NB4 (cell line): ENCODE results near the gene HYI.
A peak's percentile ranks its signal among the peaks of the same experiment; 100 is the strongest.

ENCODE experiments used
- DNase-seq: peaks from one replicate; pipeline ENCODE4 v3.0.0; 2010; ENCODE audit warnings: low read depth
- H3K4me3 ChIP-seq: one replicate; pipeline ENCODE4 v1.5.1; 2011; ENCODE audit warnings: mild to moderate bottlenecking, low read depth, low read length, moderate library complexity
- CTCF ChIP-seq: IDR thresholded peaks from one replicate; pipeline ENCODE4 v1.5.1; 2012; ENCODE audit warnings: low read depth, low read length
- MAX ChIP-seq: IDR thresholded peaks from 2 replicates; pipeline ENCODE4 v1.6.1; 2011; ENCODE audit warnings: low read depth, low read length
- MYC ChIP-seq: IDR thresholded peaks from 2 replicates; pipeline ENCODE4 v1.6.1; 2011; ENCODE audit warnings: low read depth, low read length
- POLR2A ChIP-seq: IDR thresholded peaks from 2 replicates; pipeline ENCODE4 v1.6.1; 2011; ENCODE audit warnings: mild to moderate bottlenecking; ENCODE audit not compliant: insufficient read length; ENCODE audit errors: extremely low read depth

HYI gene

GRCh38 chr1:43455213-43455889 is 1.6 kb upstream of the HYI start:
- no peak overlapping the region for H3K4me3 ChIP-seq
- TF ChIP-seq POLR2A (no peak), CTCF (no peak), MYC (no peak), MAX (no peak)
- no peak for DNase-seq

- no peak for TF ChIP-seq MAX
- TF ChIP-seq MYC, result no peak
- H3K4me3 ChIP-seq, result peak overlapping the region; percentile 59
- peak; percentile 15 for DNase-seq
These were observed 710 bp upstream of the HYI start for GRCh38 chr1:43454270-43455011.

GRCh38 chr1:43452789-43453441 is 816 bp downstream of the HYI start:
- peak; percentile 29 for DNase-seq
- no peak overlapping the region for H3K4me3 ChIP-seq

GRCh38 chr1:43451701-43452532 is 1.8 kb downstream of the HYI start:
- TF ChIP-seq MYC (no peak), MAX (no peak), CTCF (no peak), POLR2A (no peak)
- H3K4me3 ChIP-seq, result no peak overlapping the region
- DNase-seq, result no peak

More at GRCh38 chr1:43452789-43453441, 816 bp downstream of the HYI start:
- TF ChIP-seq POLR2A (no peak), MAX (no peak)

- TF ChIP-seq MYC (no peak), CTCF (no peak), POLR2A (no peak), MAX (no peak)
- no peak for DNase-seq
These were observed 2.6 kb downstream of the HYI start for GRCh38 chr1:43451157-43451591.

GRCh38 chr1:43450251-43450941 is 3.3 kb downstream of the HYI start:
- no peak for DNase-seq
- no peak for TF ChIP-seq MAX
- TF ChIP-seq MYC, result no peak
- TF ChIP-seq POLR2A, result no peak
- TF ChIP-seq CTCF, result no peak
- no peak overlapping the region for H3K4me3 ChIP-seq

More at GRCh38 chr1:43451157-43451591, 2.6 kb downstream of the HYI start:
- H3K4me3 ChIP-seq, result no peak overlapping the region
